H1 (cell line): Measurements from ENCODE around the gene AGFG1. TPM values are rescaled to one million over a fixed set of nuclear protein-coding genes. Genes with fewer than 3 reads are reported as not detected.

Experiments used
- CTCF ChIA-PET: fragments of 300-600 bp; sonication (Branson Sonifier 250); formaldehyde crosslinking; loops from one replicate; lab custom pipeline; 2021; ENCODE audit not compliant: partially characterized antibody; lab: Charles Lee
- POLR2A ChIA-PET: fragments of 300-600 bp; sonication (Branson Sonifier 250); formaldehyde crosslinking; loops from one replicate; lab custom pipeline; 2021; ENCODE audit warnings: inconsistent platforms; ENCODE audit not compliant: partially characterized antibody; lab: Charles Lee
- DNase-seq, 2 experiments: peaks; one replicate each; pipeline versions ENCODE4 v3.0.0 to v3.0.0-alpha.2; 2010 to 2022; ENCODE audit warnings: low spot score in 2 of 2, low read depth in 1 of 2, mixed read lengths in 1 of 2
- FAIRE-seq: peaks from 2 replicates; lab custom pipeline; 2011; peaks lifted over from hg19 to GRCh38; lab: Jason Lieb, UNC
- H2AFZ ChIP-seq: 2 replicates; pipeline ENCODE4 v1.8.1; 2012; ENCODE audit warnings: low read length, inconsistent platforms
- H2AK5ac ChIP-seq: 2 replicates; pipeline ENCODE4 v1.6.1; 2013; ENCODE audit warnings: low read depth, low read length
- H2BK120ac ChIP-seq: replicated peaks from 2 replicates; pipeline ENCODE3; 2013; ENCODE audit warnings: low read depth, low read length, inconsistent platforms
- H2BK12ac ChIP-seq: 2 replicates; pipeline ENCODE4 v1.6.1; 2013; ENCODE audit warnings: low read depth, low read length
- H2BK15ac ChIP-seq: 2 replicates; pipeline ENCODE4 v1.6.1; 2013; ENCODE audit warnings: low read length
- H2BK20ac ChIP-seq: 2 replicates; pipeline ENCODE4 v1.6.1; 2013; ENCODE audit warnings: low read length
- H2BK5ac ChIP-seq: 2 replicates; pipeline ENCODE4 v1.6.1; 2013; ENCODE audit warnings: low read depth, low read length
- H3K14ac ChIP-seq: 2 replicates; pipeline ENCODE4 v1.6.1; 2013; ENCODE audit warnings: inconsistent platforms; ENCODE audit not compliant: insufficient read length
- H3K18ac ChIP-seq: 2 replicates; pipeline ENCODE4 v1.6.1; 2013; ENCODE audit warnings: low read length; ENCODE audit errors: extremely low read depth
- H3K23ac ChIP-seq: 2 replicates; pipeline ENCODE4 v1.6.1; 2013; ENCODE audit warnings: inconsistent platforms; ENCODE audit not compliant: insufficient read length
- H3K23me2 ChIP-seq: 2 replicates; pipeline ENCODE4 v1.6.1; 2013; ENCODE audit warnings: low read depth, low read length
- H3K27ac ChIP-seq: 2 replicates; pipeline ENCODE4 v1.6.1; 2011; ENCODE audit warnings: low read depth, low read length, inconsistent platforms
- H3K27me3 ChIP-seq, 4 experiments: replicated peaks in 1 of 4; 1 replicate in 1 of 4; 2 replicates in 3 of 4; pipeline versions ENCODE4 v1.6.1 to v1.8.1; 2011 to 2013; ENCODE audit warnings: low read length in 3 of 4, mild to moderate bottlenecking in 3 of 4, inconsistent platforms in 2 of 4, mixed read lengths in 2 of 4, moderate library complexity in 1 of 4; ENCODE audit not compliant: control insufficient read depth in 3 of 4, insufficient read depth in 3 of 4; ENCODE audit errors: extremely low read depth in 1 of 4
- H3K36me3 ChIP-seq, 4 experiments: 2 replicates each; pipeline versions ENCODE4 v1.6.1 to v1.8.1; 2011 to 2013; ENCODE audit warnings: mild to moderate bottlenecking in 4 of 4, low read length in 3 of 4, moderate library complexity in 2 of 4, control low read depth in 1 of 4, inconsistent platforms in 1 of 4; ENCODE audit not compliant: insufficient read depth in 4 of 4, control insufficient read depth in 2 of 4
- H3K4ac ChIP-seq: replicated peaks from 2 replicates; pipeline ENCODE3; 2013; ENCODE audit warnings: low read length, low read depth, mixed read lengths, inconsistent platforms; ENCODE audit not compliant: insufficient read length
- H3K4me1 ChIP-seq, 4 experiments: replicated peaks in 1 of 4; 1 replicate in 1 of 4; 2 replicates in 3 of 4; pipeline versions ENCODE4 v1.6.1 to v1.8.1; 2011 to 2013; ENCODE audit warnings: low read length in 3 of 4, inconsistent platforms in 2 of 4, mixed read lengths in 1 of 4; ENCODE audit not compliant: insufficient read depth in 4 of 4, control insufficient read depth in 3 of 4
- H3K4me2 ChIP-seq, 2 experiments: 2 replicates each; pipeline versions ENCODE4 v1.6.1 to v1.8.1; 2011 to 2013; ENCODE audit warnings: low read depth in 2 of 2, low read length in 2 of 2, control low read depth in 1 of 2, inconsistent platforms in 1 of 2, mild to moderate bottlenecking in 1 of 2; ENCODE audit not compliant: insufficient read depth in 1 of 2
- H3K4me3 ChIP-seq, 4 experiments: fragments of 200-600, 300-600 bp in 1 of 4; sonication (generic), shearing (Covaris generic), sonication (Bioruptor Twin) in 1 of 4; 2 replicates each; pipeline versions ENCODE4 v1.5.1 to v1.8.1; 2011 to 2016; ENCODE audit warnings: low read length in 4 of 4, low read depth in 3 of 4, control low read depth in 2 of 4, inconsistent platforms in 2 of 4, mild to moderate bottlenecking in 2 of 4, mixed read lengths in 1 of 4, moderate library complexity in 1 of 4; ENCODE audit not compliant: insufficient read depth in 2 of 4; ENCODE audit errors: extremely low read depth in 1 of 4
- H3K56ac ChIP-seq: replicated peaks from 2 replicates; pipeline ENCODE3; 2013; ENCODE audit warnings: low read depth, mild to moderate bottlenecking, mixed read lengths, low read length, inconsistent platforms; ENCODE audit not compliant: insufficient read length
- H3K79me1 ChIP-seq: 2 replicates; pipeline ENCODE4 v1.6.1; 2013; ENCODE audit warnings: low read depth, low read length, control low read depth
- H3K79me2 ChIP-seq, 2 experiments: 2 replicates each; pipeline versions ENCODE4 v1.6.1 to v1.8.1; 2012 to 2013; ENCODE audit warnings: low read length in 2 of 2, mild to moderate bottlenecking in 2 of 2, inconsistent platforms in 1 of 2; ENCODE audit not compliant: insufficient read depth in 2 of 2, control insufficient read depth in 1 of 2
- H3K9ac ChIP-seq, 4 experiments: replicated peaks in 1 of 4; 1 replicate in 1 of 4; 2 replicates in 3 of 4; pipeline versions ENCODE4 v1.6.1 to v1.8.1; 2011 to 2013; ENCODE audit warnings: low read depth in 3 of 4, low read length in 3 of 4, control low read depth in 2 of 4, mild to moderate bottlenecking in 2 of 4, moderate library complexity in 2 of 4, inconsistent platforms in 1 of 4; ENCODE audit errors: extremely low read depth in 1 of 4
- H3K9me3 ChIP-seq, 2 experiments: 2 replicates each; pipeline versions ENCODE4 v1.6.1 to v1.8.1; 2012 to 2013; ENCODE audit warnings: mild to moderate bottlenecking in 2 of 2, moderate library complexity in 2 of 2, control low read depth in 1 of 2, inconsistent platforms in 1 of 2, low read depth in 1 of 2, low read length in 1 of 2, mixed read lengths in 1 of 2; ENCODE audit not compliant: insufficient read depth in 2 of 2
- H4K20me1 ChIP-seq, 2 experiments: replicated peaks in 1 of 2; 2 replicates each; pipeline versions ENCODE3 to v1.8.1; 2011 to 2013; ENCODE audit warnings: inconsistent platforms in 2 of 2, low read length in 2 of 2, mild to moderate bottlenecking in 1 of 2; ENCODE audit not compliant: insufficient read depth in 2 of 2, control insufficient read depth in 1 of 2
- H4K5ac ChIP-seq: 2 replicates; pipeline ENCODE4 v1.6.1; 2013; ENCODE audit warnings: low read length, low read depth, mixed read lengths, inconsistent platforms; ENCODE audit not compliant: insufficient read length
- H4K8ac ChIP-seq: 2 replicates; pipeline ENCODE4 v1.8.0; 2013; ENCODE audit warnings: mild to moderate bottlenecking, moderate library complexity, low read length, inconsistent platforms; ENCODE audit not compliant: insufficient read depth; ENCODE audit errors: extremely low read depth
- H4K91ac ChIP-seq: replicated peaks from 2 replicates; pipeline ENCODE3; 2013; ENCODE audit warnings: low read length, mixed read lengths, inconsistent platforms; ENCODE audit not compliant: insufficient read length
- BCL11A ChIP-seq, 2 experiments: IDR thresholded peaks; one replicate each; pipeline ENCODE4 v1.6.1; 2011; ENCODE audit warnings: low read depth in 2 of 2, low read length in 2 of 2, mild to moderate bottlenecking in 2 of 2
- CHD2 ChIP-seq: IDR thresholded peaks from 2 replicates; pipeline ENCODE4 v1.6.1; 2012; ENCODE audit warnings: low read length, improper control_type of control experiment
- CTCF ChIP-seq, 3 experiments: IDR thresholded peaks; 1 replicate in 2 of 3; 2 replicates in 1 of 3; pipeline versions ENCODE4 v1.5.1 to v1.6.1; 2011; ENCODE audit warnings: low read length in 3 of 3, mild to moderate bottlenecking in 3 of 3, inconsistent platforms in 2 of 3, low read depth in 1 of 3, moderate library complexity in 1 of 3; ENCODE audit not compliant: insufficient read depth in 1 of 3; ENCODE audit errors: control extremely low read depth in 1 of 3
- EP300 ChIP-seq, 2 experiments: IDR thresholded peaks; 1 replicate in 1 of 2; 2 replicates in 1 of 2; pipeline ENCODE4 v1.6.1; 2011 to 2012; ENCODE audit warnings: low read depth in 2 of 2, low read length in 2 of 2, mild to moderate bottlenecking in 2 of 2, borderline replicate concordance in 1 of 2, inconsistent platforms in 1 of 2, moderate library complexity in 1 of 2
- HDAC2 ChIP-seq, 2 experiments: fragments of 300-600 bp in 1 of 2; sonication (generic) in 1 of 2; IDR thresholded peaks; 2 replicates each; pipeline ENCODE4 v1.6.1; 2011 to 2012; ENCODE audit warnings: low read depth in 2 of 2, low read length in 2 of 2, mild to moderate bottlenecking in 2 of 2, moderate library complexity in 2 of 2, borderline replicate concordance in 1 of 2, inconsistent platforms in 1 of 2
- KDM1A ChIP-seq: fragments of 200-600, 300-600 bp; sonication (generic); IDR thresholded peaks from 2 replicates; pipeline ENCODE4 v1.7.1; 2016; ENCODE audit warnings: mild to moderate bottlenecking, low read length, borderline replicate concordance
- NRF1 ChIP-seq: IDR thresholded peaks from 2 replicates; pipeline ENCODE4 v1.6.1; 2011; ENCODE audit warnings: mild to moderate bottlenecking, low read depth, low read length, improper control_type of control experiment
- RAD21 ChIP-seq, 2 experiments: IDR thresholded peaks in 1 of 2; conservative IDR thresholded peaks in 1 of 2; 2 replicates each; pipeline ENCODE4 v1.6.1; 2011; ENCODE audit warnings: low read depth in 2 of 2, low read length in 2 of 2, improper control_type of control experiment in 1 of 2, inconsistent platforms in 1 of 2, mild to moderate bottlenecking in 1 of 2, moderate library complexity in 1 of 2
- SUZ12 ChIP-seq: fragments of 200-600 bp; sonication (generic); IDR thresholded peaks from 2 replicates; pipeline ENCODE4 v1.6.1; 2012; ENCODE audit warnings: mild to moderate bottlenecking, inconsistent platforms, low read length, moderate library complexity, mixed read lengths
- TBP ChIP-seq: IDR thresholded peaks from 2 replicates; pipeline ENCODE4 v1.6.1; 2011; ENCODE audit warnings: low read depth, low read length, improper control_type of control experiment
- TCF12 ChIP-seq: IDR thresholded peaks from 2 replicates; pipeline ENCODE4 v1.6.1; 2011; ENCODE audit warnings: low read depth, mild to moderate bottlenecking, low read length
- WGBS, 2 experiments: shearing (Covaris generic) in 1 of 2; methylation state at CpG; one replicate each; pipeline versions ENCODE4 v1.1.6 to v1.1.7; 2013 to 2015; ENCODE audit warnings: low lambda C conversion rate in 2 of 2, mixed read lengths in 2 of 2, inconsistent platforms in 1 of 2, low coverage in 1 of 2, missing lambda C conversion rate in 1 of 2; ENCODE audit not compliant: insufficient replicate concordance in 2 of 2, insufficient coverage in 1 of 2, insufficient read length in 1 of 2; ENCODE audit errors: extremely low coverage in 1 of 2, missing lambda C conversion rate in 1 of 2; 5-methylcytosine and 5-hydroxymethylcytosine counted together
- polyA plus RNA-seq, 7 experiments: library from polyadenylated mRNA; depleted of rRNA in 3 of 7; stranded (reverse) in 5 of 7; unstranded in 2 of 7; fragments of >200 nt in 5 of 7; fragments of 200-250 nt in 2 of 7; gene quantifications; 1 replicate in 5 of 7; 2 replicates in 1 of 7; 4 replicates in 1 of 7; pipeline versions ENCODE4 v1.2.1 to v1.2.3, GENCODE V29; 2011 to 2013; ENCODE audit warnings: missing spikeins in 2 of 7, mixed read lengths in 2 of 7
- total RNA-seq: library from RNA; stranded (reverse); fragmentation: NEBNext Ultra II Directional; extraction: Animal tissue kit (Norgen Biotek cat#: 25700); gene quantifications from 2 replicates; pipeline ENCODE4 v1.2.1, GENCODE V29; 2021

AGFG1 gene
- total and polyA plus RNA-seq, 2 of the 8 experiments (the other 6 are each of a cell fraction or from before 2014, with no cell fraction given): 102 to 147 TPM

DNA sequence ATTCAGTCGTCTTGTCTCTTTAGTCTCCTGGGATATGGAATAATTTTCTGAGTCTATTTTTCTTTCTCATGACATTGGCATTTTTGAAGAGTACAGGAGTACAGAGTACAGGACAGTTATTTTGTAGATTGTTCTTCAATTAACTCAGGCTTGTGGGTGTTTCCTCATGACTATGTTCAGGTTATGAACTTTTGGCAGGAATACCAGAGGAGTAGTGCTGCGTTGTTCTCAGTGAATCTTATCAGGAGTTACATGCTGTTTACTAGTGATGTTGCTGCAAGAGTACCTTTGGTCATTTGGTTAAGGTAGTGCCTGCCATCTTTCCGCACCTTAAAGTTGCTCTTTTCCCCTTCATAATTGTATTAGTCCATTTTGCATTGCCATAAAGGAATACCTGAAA lies 41.3 kb upstream of the AGFG1 start:
- no peak overlapping the region for H3K4me2 ChIP-seq
- 89% methylated on average over 3 of the region's 3 CpGs; no CpG with 5 or more reads in 1 of the 2 experiments for WGBS, 2 experiments
- no peak overlapping the region for H3K14ac ChIP-seq
- H3K27ac ChIP-seq: no peak overlapping the region
- H3K56ac ChIP-seq: no peak overlapping the region
- no peak overlapping the region for H3K23ac ChIP-seq
- ChIA-PET CTCF (interaction anchor here (0.6 to 1.9 kb wide), 2 partner anchors 41 to 144 kb away, joined by 3 to 7 read pairs; partner anchors contain the start of gene AGFG1), POLR2A (no interaction called here)
- H3K36me3 ChIP-seq: peaks cover 0 to 4% (median 0%) of the 10 kb centered on the region in 4 experiments; a peak in 1 of 8 replicates
- H2BK20ac ChIP-seq: no peak overlapping the region
- H4K5ac ChIP-seq: no peak overlapping the region
- H4K20me1 ChIP-seq: no peaks in the 10 kb centered on the region
- no peaks in the 10 kb centered on the region for H3K23me2 ChIP-seq
- DNase-seq (no peak), FAIRE-seq (no peak)
- no peaks in the 10 kb centered on the region for H3K4me1 ChIP-seq
- no peak overlapping the region for H2BK15ac ChIP-seq
- H2AK5ac ChIP-seq: no peak overlapping the region
- H2BK120ac ChIP-seq: no peak overlapping the region
- no peak overlapping the region for H2AFZ ChIP-seq
- H4K91ac ChIP-seq: no peak overlapping the region
- no peak overlapping the region for H4K8ac ChIP-seq
- H3K79me2 ChIP-seq: no peaks in the 10 kb centered on the region
- no peak overlapping the region for H3K4ac ChIP-seq
- no peaks in the 10 kb centered on the region for H3K79me1 ChIP-seq
- no peak overlapping the region for H3K9ac ChIP-seq
- H2BK12ac ChIP-seq: no peak overlapping the region
- no peak overlapping the region for H2BK5ac ChIP-seq
- H3K9me3 ChIP-seq: peaks cover 11 to 20% of the 10 kb centered on the region in 2 experiments
- H3K18ac ChIP-seq: no peak overlapping the region
- no peak overlapping the region for H3K4me3 ChIP-seq
- no peaks in the 10 kb centered on the region for H3K27me3 ChIP-seq
- TF ChIP-seq TCF12 (no peak), SUZ12 (no peak), BCL11A (IDR thresholded peaks at IDR 0.05; ENCODE audit: low read depth in 2 of 2, low read length in 2 of 2) (no peak), NRF1 (no peak), HDAC2 (IDR thresholded peaks at IDR 0.05; ENCODE audit: borderline replicate concordance in 1 of 2, low read depth in 2 of 2, low read length in 2 of 2) (no peak), RAD21 (IDR thresholded peaks at IDR 0.05 in 1 of 2, conservative IDR thresholded peaks at IDR 0.05 in 1 of 2; ENCODE audit: low read depth in 2 of 2, low read length in 2 of 2) (no peak), CHD2 (no peak), CTCF (IDR thresholded peaks at IDR 0.05; ENCODE audit: control extremely low read depth in 1 of 3, insufficient read depth in 1 of 3, low read depth in 1 of 3, low read length in 3 of 3) (no peak), EP300 (IDR thresholded peaks at IDR 0.05; ENCODE audit: borderline replicate concordance in 1 of 2, low read depth in 2 of 2, low read length in 2 of 2) (no peak), KDM1A (no peak), TBP (no peak)
